Myometrial cell (primary cell): ENCODE data around the gene FAM181B. TPM values are rescaled to one million over a fixed set of nuclear protein-coding genes. Genes with fewer than 3 reads are reported as not detected.

Source experiments
- total RNA-seq: library from RNA; depleted of rRNA; stranded (reverse); fragments of >200 nt; gene quantifications from 2 replicates; pipeline ENCODE4 v1.2.3, GENCODE V29; 2015

The FAM181B gene, protein sequence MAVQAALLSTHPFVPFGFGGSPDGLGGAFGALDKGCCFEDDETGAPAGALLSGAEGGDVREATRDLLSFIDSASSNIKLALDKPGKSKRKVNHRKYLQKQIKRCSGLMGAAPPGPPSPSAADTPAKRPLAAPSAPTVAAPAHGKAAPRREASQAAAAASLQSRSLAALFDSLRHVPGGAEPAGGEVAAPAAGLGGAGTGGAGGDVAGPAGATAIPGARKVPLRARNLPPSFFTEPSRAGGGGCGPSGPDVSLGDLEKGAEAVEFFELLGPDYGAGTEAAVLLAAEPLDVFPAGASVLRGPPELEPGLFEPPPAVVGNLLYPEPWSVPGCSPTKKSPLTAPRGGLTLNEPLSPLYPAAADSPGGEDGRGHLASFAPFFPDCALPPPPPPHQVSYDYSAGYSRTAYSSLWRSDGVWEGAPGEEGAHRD
- not detected in 2 replicates for total RNA-seq

DNA sequence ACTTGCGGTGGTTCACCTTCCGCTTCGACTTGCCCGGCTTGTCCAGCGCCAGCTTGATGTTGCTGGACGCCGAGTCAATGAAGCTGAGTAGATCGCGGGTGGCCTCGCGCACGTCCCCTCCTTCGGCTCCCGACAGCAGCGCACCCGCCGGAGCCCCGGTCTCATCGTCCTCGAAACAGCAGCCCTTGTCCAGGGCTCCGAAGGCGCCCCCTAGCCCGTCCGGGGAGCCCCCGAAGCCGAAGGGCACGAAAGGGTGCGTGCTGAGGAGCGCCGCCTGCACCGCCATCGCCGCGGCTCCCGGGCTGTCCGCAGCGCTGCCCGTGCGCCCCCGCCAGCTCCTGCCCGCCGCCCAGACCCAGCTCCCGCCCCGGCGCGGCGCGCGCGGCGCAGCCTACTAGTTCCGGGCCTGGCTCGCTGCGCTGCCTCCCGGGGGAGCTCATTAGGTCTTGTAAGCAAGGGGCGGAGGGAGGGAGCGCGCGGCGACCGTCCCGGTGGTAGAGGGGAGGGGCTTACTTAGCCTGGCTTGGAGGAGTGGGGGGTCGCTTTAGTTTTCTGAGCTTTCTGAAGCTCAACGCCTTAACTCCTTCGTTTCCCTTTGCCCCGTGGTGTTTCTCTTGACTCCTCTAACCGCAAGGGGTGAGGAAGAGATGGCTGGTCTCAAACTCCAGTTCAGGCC is at the start of gene FAM181B:
FAM181B (minus strand) TSS at position 421 of the 676 bp plus-strand sequence; CDS start at position 286, 135 bp downstream.

Other genes starting within 250 kb of the FAM181B start
- gene PRCP, start 166.6 kb upstream of the FAM181B start, total RNA-seq = 56.5 and 63.1 TPM in 2 replicates
- gene DDIAS, start 167.9 kb upstream of the FAM181B start, total RNA-seq = 3.5 and 10.4 TPM in 2 replicates